GM21528 (cell line): ENCODE measurements around the gene TMEM260.
"Not testable (repeated sequence)": the region's sequence is repeated elsewhere in the genome, so short reads cannot be mapped to it uniquely, and the experiment has no call there.

Experiments used
- ATAC-seq: cut with Tn5 transposase; IDR thresholded peaks from one replicate; pipeline ENCODE4 v1.9.1; 2021; ENCODE audit warnings: mild to moderate bottlenecking, moderate library complexity; ENCODE audit not compliant: unreplicated experiment, low FRiP score

The TMEM260 gene

DNA sequence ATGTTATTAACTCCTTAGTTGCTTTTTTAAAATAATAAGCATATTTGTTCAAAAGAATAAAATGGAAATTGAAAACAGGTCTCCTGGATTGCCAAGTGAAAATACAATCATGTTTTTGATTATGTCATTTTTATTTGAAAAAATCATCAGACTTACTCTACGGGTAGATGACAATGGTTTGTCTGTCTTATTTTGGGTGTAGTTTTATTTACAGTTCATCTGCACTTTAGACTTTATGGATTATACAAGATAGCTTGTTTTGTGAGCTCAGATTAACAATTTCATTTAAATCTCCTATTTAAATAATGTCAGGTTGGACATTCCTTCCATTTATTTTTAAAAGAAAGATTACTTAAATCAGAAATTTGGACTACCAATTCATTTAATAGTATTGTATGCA lies 14.8 kb downstream of the TMEM260 start:
- no peak for ATAC-seq

DNA sequence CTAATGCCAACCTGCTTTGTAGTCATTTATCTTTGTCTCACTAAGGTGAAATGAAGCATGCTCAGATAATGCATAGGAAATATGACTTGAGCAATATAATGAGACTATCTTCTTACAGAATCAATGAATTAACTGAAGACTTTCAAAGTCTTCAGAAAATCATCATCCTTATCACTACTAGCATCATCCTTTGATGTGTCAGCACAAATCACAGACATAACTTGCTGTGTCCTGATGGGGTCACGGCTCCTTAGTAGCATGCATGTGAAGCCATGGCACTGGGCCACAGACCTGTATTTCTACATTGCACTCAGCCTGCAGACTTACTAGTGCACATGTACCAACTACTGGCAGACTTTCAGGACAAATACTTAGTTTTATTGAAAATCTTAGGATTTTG lies 18.9 kb downstream of the TMEM260 start:
- ATAC-seq = no peak

GRCh38 chr14:56603648-56604047 lies 24.1 kb downstream of the TMEM260 start:
- no peak for ATAC-seq

DNA sequence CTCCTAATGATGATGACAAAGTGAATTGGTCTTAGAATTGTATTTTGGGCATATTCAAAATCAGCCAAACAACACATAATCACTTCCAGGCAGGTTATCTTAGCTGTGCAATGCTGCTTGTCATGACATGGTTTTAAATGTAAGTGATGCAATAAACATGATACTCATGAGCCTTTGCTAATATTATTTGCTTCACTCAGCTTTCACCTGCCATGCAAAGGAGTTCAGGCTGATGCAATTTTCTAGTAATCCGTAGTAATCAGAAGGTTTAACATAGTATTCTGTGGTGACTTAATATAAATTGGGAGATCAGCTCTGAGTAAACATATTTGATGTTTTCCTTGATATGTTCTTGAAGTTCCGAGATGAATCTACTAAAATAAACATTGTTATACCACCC lies 29.1 kb downstream of the TMEM260 start:
- no peak for ATAC-seq

- not testable (repeated sequence) for ATAC-seq
Measured at GRCh38 chr14:56611663-56612062, 32.1 kb downstream of the TMEM260 start.

DNA sequence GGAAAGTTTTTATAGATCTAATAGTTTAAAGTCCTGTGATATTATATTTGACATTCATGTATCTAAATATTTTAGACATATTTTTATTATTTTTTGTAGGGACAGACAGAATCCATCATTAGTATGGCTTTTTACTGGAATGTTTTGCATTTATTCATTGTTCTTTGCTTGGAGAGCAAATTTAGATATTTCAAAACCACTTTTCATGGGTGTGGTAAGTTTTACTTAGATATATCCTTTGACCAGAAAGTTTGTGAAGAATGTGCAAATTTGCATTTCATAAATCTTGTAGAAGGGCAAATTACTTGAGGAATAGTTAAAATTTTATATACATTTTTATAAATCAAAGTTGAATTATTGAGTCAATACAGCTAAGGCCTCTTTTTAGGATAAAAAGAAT lies 37.5 kb downstream of the TMEM260 start:
- no peak for ATAC-seq

DNA sequence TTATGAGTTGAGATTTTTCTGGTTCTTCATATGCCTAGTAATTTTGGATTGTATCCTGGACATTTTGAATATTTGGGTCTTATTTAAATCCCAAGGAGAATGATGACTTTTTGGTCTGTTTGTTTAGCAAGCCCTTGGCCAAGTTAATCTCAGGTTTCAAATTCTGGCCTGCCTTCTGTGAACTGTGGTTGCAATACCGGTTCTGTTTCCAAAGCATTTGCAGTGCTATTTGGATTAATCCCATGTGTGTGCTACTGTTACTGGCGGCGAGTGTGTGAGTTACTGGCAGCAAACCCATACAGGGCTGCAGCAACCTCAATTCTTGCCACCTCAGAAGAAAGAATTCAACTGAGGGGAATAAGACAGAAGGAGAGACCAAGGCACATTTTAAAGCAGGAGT lies 51.1 kb downstream of the TMEM260 start:
- no peak for ATAC-seq

DNA sequence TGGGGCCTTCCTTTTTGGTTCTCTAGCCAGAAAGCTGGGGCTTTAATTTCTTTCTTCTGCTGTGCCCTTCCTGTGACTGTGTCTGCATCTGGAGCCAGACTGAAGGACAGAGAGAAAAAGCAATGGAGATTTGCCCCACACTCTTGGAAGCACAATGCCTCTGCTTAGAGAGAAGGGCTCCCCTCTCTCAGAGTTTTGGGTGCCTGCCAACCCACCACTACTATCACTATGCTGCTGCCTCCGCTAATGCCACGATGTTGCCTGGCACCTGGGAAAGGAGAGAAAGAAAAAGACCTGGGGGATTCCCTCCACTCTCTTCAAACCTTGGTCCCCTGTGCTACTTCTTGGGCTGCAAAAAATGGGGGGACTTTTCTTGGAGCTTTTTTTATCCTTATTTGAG lies 52.6 kb downstream of the TMEM260 start:
- no peak for ATAC-seq

DNA sequence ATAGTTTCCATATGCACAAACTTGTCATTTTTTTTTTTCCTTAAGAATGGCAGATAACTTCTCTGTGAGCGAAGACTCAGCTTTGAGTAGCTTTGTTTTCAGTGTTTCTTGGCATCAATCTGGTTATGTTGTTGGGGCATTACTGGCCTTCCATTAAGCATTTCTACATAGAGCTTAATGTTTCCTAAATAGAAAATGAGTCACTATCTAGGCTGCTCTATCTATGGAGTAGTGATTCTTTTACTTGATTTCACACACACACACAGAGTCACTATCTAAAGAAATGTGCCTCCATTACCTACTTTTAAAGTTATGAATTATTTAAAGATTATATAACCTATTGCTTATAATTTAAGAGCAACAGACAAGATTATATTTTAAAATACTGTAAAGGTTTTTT lies 53.9 kb downstream of the TMEM260 start:
- ATAC-seq = no peak

GRCh38 chr14:56635041-56635440 lies 55.4 kb downstream of the TMEM260 start:
- ATAC-seq = no peak

DNA sequence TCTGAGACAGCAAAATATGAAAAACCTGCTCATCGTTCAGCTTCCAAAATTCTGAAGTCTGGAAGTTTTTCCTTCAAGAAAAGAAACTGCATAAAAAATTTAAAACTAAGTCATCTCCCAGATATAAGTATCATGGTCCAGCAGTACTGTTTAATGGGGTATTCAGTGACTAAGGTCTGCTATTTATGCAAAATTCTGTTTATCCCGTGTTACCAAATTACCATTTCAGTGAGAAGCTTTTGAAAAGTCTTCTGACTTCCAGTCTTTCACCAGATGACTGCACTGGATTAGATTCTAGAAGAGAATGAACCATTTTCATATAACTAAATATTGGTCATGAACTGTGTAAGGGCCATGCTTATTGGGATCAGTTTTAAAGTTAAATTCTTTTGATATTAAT lies 67.9 kb downstream of the TMEM260 start:
- no peak for ATAC-seq

GRCh38 chr14:56648508-56649301 lies 69.1 kb downstream of the TMEM260 start:
- ATAC-seq = no peak

DNA sequence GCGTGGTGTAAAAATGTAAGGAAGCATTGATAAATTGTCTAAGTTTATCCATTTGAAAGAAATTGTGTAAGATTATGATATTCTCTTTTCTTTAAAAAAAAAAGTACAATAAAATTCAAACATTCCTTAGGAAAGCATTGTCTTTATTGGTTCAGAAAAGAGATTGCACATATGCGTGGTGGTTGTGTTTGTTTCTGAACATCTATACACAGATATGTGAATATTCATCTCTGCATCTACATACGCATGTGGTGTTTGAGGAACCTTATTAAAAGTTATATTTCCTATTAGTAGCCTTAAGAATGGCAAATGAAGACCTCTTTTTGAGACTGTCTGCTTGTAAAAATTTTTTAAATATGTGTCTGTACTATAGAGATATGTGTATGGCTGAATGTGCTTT lies 69.8 kb downstream of the TMEM260 start:
- ATAC-seq = no peak

GRCh38 chr14:56650048-56650447 lies 70.5 kb downstream of the TMEM260 start:
- ATAC-seq = no peak

DNA sequence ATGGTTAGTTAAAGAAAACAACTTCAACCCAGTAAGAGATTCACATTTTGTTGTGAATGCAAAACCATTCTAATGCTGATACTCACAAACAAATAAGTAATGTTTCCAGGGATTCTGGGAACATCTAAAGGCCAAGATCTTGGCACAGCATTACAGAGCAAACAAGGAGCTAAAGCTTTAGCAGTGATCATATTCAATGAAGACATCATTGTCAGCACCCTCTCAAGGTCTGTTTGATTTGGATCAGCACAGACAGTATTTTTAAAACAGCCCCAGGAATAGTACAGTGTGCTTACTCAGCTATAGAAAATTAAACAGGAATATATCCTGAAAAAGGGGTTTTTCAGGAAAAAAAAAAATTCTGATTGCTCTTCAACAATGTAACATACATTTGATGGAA lies 71.4 kb downstream of the TMEM260 start:
- ATAC-seq = no peak

DNA sequence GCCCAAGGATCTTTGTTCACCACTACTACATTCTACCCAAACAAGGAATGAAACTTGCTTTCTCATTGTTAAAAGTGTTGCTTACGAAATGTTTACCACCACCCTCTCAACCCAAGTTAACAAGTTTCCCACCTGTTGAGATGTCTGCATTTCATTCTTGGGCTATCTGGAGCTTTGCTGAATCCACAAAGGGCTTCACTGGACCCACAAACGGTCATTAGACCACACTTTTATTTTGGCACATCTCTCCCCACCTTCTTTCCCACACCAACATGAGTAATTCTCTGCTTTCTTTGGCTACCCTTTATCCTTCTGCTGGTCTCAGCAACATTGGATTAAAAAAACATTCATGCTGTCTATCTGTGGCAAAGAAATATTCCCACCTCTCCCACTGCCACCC lies 78.0 kb downstream of the TMEM260 start:
- ATAC-seq = no peak

- ATAC-seq = no peak
Measured at GRCh38 chr14:56659378-56659777, 79.8 kb downstream of the TMEM260 start.

- no peak for ATAC-seq
Measured at GRCh38 chr14:56659964-56660551, 80.5 kb downstream of the TMEM260 start.

GRCh38 chr14:56660677-56661389 lies 81.2 kb downstream of the TMEM260 start:
- ATAC-seq = no peak

DNA sequence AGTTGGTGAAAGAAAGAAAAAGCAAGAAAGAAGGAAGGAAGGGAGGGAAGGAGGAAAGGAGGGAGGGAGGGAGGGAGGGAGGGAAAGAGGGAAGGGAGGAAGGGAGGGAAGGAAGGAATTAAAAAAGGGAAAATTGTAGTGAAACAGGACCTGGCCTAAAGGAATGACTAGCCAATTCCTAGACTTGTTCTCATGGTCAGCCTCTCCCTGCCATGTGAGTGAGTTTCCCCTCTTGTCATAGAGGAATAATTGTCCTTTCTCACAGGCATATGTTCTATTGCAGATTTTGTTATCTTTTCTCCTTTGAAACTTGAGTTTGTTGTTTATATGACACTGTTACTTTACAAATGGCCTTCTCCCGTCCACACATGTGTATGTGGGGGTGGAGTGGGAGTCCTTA lies 81.9 kb downstream of the TMEM260 start:
- no peak for ATAC-seq

GRCh38 chr14:56664811-56665421 lies 85.3 kb downstream of the TMEM260 start:
- no peak for ATAC-seq
